GM19328 (cell line): Measurements from ENCODE around the gene FERMT3.
"Not testable (repeated sequence)": the region's sequence is repeated elsewhere in the genome, so short reads cannot be mapped to it uniquely, and the experiment has no call there.

Source experiments
- ATAC-seq: cut with Tn5 transposase; IDR thresholded peaks from one replicate; pipeline ENCODE4 v1.9.1; 2021; ENCODE audit warnings: mild to moderate bottlenecking, moderate library complexity; ENCODE audit not compliant: unreplicated experiment

The FERMT3 gene

GRCh38 chr11:64206457-64207255, at the start of gene FERMT3:
FERMT3 (plus strand) TSS chr11:64206721; CDS start chr11:64207365, 644 bp downstream.
- ATAC-seq, result no peak

GRCh38 chr11:64157631-64158394, 48.7 kb upstream of the FERMT3 start:
- ATAC-seq, result no peak

- no peak for ATAC-seq
Observed at GRCh38 chr11:64161037-64161436, 45.5 kb upstream of the FERMT3 start.

DNA sequence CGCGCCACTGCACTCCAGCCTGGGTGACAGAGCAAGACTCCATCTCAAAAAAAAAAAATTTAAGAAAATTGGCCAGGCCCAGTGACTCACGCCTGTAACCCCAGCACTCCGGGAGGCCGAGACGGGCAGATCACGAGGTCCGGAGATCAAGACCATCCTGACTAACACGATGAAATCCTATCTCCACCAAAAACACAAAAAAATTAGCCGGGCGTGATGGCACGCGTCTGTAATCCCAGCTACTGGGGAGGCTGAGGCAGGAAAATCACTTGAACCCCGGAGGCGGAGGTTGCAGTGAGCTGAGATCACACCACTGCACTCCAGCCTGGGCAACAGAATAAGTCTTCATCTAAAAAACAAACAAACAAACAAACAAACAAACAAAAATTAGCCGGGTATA, 43.8 kb upstream of the FERMT3 start:
- not testable (repeated sequence) for ATAC-seq

- no peak for ATAC-seq
Observed at GRCh38 chr11:64163951-64164350, 42.6 kb upstream of the FERMT3 start.

- ATAC-seq, result no peak
Observed at GRCh38 chr11:64164392-64165312, 41.9 kb upstream of the FERMT3 start.

DNA sequence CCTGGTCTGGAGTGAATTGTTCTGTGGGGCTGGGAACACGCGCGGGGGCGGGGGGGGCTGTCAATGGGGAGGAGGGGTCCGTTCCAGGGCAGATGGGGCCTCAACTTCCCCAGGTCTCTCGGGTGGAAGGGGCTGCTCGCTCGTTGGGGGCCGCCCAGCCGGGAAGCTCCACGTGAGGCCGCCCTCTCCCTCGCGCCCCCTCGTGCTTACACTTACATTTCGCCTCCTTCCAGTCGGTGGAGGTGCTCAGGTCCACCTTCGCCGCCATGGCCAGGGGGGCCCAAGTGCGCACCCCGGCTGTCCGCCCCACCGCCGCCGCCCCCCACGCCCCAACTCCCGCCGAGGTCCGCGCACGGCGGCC, 41.1 kb upstream of the FERMT3 start:
- ATAC-seq, result no peak

- ATAC-seq, result peak; percentile 65
Observed at GRCh38 chr11:64165842-64166635, 40.5 kb upstream of the FERMT3 start, which contains the start of gene MACROD1. MACROD1 (minus strand) TSS chr11:64166113; CDS start chr11:64165994, 119 bp downstream.

DNA sequence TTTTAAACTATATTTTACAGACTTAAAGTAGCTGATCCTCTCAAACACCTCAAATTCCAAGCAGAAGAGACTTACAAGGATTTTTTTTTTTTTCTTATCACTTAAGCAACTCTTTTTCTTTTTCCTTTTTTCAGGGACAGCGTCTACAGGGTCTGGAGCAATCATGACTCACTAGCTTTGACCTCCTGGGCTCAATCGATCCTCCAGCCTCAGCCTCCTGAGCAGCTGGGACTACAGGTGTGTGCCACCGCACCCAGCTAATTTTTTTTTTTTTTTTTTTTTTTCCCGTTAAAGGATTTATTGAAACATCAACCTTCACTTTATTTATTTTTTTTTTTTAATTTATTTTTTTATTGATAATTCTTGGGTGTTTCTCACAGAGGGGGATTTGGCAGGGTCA, 36.1 kb upstream of the FERMT3 start:
- no peak for ATAC-seq

- no peak for ATAC-seq
Observed at GRCh38 chr11:64173616-64174355, 32.7 kb upstream of the FERMT3 start.

DNA sequence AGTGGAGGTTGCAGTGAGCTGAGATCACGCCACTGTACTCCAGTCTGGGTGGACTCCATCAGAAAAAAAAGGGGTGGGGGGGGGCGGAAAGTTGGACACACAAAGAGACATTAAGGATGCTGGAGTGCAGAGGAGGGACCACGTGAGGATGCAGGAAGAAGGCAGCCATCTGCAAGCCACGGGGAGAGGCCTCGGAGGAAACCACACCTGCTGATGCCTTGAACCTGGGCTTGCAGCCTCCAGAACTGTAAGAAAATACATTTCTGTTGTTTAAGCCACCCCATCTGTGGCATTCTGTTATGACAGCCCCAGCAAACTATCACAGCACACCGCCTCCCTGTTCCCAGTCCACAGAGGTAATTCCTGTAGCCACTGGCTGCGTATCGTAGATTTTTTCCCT, 29.8 kb upstream of the FERMT3 start:
- no peak for ATAC-seq

DNA sequence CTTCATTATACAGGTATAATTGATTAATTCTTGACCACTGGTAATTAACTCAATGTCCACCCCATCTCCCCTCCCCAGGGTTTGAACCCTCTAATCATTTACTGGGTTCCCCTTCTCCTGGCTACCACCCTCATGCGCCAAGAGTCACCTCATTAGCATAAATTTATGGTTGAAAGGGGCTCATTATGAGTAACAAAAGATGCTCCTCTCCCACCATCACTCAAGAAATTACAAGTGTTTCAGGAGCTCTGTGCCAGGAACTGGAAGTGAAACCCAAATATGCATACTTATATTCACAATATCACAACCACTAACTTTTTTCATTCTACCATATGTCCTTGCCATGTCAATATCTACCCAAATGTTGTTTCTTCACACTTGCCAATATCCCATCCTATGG, 28.3 kb upstream of the FERMT3 start:
- no peak for ATAC-seq

GRCh38 chr11:64178951-64179639, 27.4 kb upstream of the FERMT3 start:
- no peak for ATAC-seq

DNA sequence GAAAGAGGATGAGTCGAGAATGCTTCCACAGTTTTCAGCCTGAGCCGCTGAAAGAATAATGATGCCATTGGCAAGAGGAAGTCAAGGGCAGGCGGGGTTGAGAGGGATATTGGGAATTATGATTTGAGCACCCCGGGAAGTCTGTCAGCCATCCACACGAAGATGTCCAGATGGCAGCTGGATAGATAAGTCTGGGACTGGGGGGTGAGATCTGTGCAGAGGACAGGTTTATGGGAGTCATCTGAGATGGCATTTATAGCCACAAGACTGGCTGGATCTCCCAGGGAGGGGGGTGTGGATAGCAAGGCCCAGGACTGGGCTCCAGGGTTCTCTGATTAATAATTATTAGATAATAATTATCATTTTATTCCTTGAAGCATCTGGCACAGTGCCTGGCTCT, 25.6 kb upstream of the FERMT3 start:
- no peak for ATAC-seq

GRCh38 chr11:64181506-64182411, 24.8 kb upstream of the FERMT3 start:
- no peak for ATAC-seq

- ATAC-seq, result no peak
Observed at GRCh38 chr11:64183890-64184289, 22.6 kb upstream of the FERMT3 start.

- ATAC-seq, result peak; percentile 15
Observed at GRCh38 chr11:64185175-64185692, 21.3 kb upstream of the FERMT3 start.
